ENCODE data around the gene GBA3.

GBA3 gene

DNA sequence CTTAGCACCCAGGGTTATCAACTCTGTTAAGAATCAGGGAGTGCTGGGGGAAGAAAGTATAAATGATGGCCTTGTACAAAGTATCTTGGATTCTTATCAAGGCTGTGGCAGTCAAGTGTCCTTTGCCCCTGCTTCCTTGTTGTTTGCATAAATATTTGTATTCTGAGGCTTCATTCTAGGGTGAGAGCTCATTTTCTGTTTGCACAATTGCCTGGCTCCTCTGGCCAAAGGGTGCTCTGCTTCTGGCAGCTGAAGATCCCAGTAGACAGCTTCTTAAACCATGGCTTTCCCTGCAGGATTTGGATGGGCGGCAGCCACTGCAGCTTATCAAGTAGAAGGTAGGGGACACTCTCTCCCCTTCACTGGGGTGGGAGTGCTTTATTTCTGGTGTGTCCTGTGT is at the start of gene GBA3:
Gene GBA3, plus strand, starts transcription at position 202 of the 400 bp plus-strand sequence.
- intact Hi-C loops (cut with DNase I), result no loop called here
- no peak for DNase-seq

DNA sequence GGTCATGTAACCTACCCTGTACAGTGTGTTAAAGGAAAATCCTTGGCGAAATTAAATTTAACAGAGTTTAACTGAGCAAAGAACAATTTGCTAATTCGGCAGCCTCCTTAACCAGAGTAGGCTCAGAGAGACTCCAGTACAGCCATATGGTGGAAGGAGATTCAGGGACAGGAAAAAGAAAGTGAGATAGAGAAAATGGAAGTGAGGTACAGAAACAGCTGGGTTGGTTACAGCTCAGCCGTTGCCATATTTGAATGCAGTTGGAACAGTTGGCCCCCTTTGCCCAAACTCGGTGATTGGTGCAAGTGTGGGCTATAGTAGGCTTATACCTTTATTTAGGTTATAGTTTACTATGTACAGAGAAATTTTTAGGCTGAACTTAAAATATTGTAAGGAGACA is 48.8 kb upstream of the GBA3 start:
- no peak for DNase-seq
- intact Hi-C loops (cut with DNase I), result no loop called here

DNA sequence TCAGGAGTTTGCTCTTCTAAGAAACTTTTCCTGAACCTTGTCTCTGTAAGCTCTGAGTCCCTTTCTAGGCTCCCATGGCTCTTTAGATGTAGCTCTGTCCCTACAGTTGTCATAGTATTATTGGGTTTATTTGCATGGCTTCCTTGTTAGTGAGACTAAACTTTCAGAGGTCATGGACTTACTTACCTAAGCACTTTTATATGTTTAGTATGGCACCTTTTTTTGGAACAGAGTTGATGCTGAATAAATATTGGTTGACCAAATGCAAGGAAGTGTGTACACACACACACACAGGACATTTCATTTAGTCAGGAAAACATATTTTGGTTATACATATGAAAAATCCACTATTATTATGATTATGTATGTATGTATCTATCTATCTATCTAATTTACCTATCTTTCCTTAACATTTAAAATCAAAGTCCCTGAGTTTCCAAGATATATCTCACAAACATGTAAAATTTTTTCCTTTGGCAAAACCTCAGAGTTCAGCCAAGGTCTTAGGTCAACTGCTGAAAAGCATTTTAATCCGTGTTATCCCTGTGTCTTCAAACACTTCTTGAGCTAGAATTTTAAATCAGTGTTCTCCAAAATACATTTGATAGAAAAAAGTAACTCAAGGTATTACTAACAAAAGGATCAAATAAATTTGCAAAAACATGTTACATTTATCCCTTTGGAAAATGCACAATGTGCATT is 47.1 kb upstream of the GBA3 start:
- no peak for DNase-seq
- intact Hi-C loops (cut with DNase I), result no loop called here

DNA sequence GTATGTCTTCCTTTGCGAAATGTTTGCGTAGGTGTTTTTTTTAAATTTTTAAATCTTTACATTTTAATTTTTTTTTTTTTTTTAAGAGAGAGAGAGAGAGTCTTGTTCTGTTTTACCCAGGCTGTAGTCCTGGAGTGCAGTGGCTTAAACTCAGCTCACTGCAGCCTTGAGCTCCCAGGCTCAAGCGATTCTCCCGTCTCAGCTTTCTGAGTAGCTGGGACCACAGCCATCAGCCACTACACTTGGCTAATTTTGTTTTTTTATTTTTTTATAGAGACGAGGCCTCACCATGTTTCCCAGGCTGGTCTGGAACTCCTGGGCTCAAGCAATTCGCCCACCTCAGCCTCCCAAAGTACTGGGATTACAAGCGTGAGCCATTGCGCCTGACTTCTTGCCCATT is 43.7 kb upstream of the GBA3 start:
- intact Hi-C loops (cut with DNase I), result no loop called here
- no peak for DNase-seq

DNA sequence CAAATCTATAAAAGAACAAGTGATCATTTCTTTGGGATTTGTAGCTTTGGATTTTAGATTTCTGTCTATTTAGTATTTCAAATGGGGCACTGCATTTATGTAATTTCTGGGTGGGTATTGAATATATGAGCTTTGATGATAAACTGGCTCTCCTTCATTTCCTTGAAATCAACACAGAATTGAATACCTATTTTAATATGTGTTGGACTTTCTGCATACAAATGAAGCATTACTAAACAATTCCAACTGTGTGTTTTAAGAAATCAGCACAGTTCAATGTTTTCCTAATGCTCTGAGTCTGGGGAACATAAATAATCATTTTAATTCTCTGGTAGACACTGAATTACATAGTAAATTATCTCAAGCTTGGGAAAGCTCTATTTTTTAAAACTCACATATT is 42.0 kb upstream of the GBA3 start:
- no peak for DNase-seq
- intact Hi-C loops (cut with DNase I), result no loop called here

DNA sequence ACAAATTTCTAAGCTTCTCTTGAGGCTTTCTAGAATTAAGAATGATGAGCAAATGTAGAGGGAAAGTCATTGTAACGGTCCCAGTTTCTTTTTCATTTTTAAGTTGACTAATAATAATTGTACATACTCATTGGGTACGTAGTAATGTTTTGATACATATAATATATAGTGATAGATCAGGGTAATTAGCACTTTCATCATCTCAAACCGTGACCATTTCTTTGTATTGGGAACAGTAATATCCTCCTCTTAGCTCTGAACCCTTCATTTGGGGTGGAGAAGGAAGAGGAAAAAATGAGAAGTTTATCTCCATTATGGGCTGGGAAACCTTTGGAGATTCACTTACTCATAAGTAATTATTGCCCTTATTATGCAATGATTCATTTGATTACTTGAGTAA is 39.0 kb upstream of the GBA3 start:
- intact Hi-C loops (cut with DNase I), result no loop called here
- DNase-seq, result no peak

DNA sequence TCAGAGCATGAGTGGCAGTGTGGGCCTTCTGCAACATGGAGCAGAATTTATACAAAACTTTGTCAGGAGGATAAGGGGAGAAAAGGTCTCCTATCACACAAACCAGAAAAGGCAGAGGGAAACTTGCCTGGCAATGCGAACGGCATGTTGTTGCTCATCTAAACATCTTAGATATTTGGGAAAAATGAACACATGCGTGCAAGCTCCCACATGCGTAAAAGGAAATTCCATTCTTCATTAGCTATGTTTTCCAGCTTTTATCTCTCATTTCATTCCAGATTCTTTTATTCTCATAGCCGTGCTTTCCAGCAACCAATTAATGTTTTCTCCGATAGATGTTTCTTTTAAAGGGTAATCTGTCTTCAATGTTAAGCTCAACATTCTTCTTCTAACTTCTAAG is 31.3 kb upstream of the GBA3 start:
- no peak for DNase-seq
- intact Hi-C loops (cut with DNase I), result no loop called here

DNA sequence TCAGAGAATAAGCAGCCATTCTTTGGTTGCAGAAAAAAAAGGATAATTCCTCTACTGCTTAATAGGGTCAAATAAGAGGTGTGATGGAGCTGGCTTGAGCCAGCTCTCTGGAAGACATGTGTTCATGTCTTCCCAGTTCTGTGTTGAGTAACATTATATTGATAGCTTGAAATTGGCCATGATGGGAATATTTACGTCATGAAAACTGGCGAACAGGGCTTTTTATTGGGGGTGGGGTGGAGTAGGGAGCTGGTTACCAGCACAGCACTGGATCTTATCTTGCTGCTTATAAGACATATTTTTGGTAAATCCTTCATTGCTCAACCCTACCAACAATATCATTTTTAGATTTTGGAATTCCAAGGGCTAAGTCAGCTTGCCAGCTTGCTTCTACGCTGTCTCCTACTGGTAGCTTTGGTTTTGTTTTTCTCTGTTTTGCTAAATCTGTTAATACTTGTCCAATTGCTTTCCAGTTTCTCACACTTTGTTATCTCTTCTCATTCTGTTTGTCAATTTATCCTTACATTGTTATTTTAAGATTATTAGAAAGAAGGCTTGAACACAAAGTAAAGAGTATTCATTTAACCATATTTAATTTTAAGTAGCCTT is 25.3 kb upstream of the GBA3 start:
- intact Hi-C loops (cut with DNase I), result no loop called here
- no peak for DNase-seq

DNA sequence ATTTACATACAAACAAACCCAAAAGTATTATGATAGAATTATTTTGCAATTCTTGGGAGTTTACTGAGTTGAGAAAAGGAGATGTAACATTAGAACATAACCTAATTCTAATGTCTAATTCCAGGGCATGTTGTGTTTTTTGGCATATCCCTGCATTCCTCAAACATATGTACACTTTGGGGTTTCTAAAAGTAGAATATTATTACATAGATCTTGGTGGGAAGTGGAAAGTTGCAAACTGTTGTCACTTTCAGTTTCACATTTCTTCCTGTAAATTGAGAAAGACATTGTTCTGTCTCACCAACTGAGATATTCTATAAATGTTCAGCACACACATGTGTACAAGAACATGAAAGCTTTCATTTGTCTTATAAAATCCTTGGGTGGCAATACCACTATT is 24.4 kb upstream of the GBA3 start:
- intact Hi-C loops (cut with DNase I), result no loop called here
- no peak for DNase-seq

DNA sequence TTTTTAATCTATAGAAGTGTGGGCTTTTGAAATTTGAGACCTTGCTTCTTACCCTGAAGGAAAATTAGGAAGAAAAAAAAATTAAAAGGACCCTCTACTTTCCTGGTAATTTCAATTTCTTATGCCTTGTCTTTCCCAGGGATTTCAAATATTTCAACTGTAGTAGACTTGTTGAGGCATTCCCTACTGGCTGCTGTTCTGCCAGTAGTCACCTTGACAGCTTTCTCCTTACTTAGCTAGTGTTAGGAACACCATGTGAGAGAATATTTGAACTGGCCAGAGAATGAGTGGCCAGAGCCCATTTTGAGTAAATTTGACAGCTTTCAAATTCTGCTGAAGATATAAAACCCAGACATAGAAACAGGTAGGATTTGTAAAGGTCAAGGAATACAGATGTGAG is 24.0 kb upstream of the GBA3 start:
- intact Hi-C loops (cut with DNase I), result no loop called here
- DNase-seq, result no peak

DNA sequence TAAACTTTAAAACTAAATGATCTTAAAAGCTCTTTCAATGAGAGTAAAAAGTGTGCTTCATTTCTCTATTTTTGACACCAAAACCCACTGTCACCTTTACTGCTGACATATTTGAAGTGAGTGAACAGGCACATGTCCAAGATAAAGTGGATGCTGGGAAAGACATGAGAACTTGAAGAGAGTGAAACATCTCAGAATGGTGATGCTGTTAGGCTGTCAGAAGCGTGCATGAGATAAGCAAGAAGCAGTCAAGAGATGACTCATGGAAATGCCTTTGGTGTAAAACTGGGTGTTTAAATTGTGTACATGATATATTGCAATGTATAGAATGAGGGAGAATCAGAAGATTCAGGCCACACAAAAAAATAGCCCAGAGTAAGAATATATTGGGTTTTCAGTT is 21.8 kb upstream of the GBA3 start:
- DNase-seq, result no peak
- intact Hi-C loops (cut with DNase I), result no loop called here

DNA sequence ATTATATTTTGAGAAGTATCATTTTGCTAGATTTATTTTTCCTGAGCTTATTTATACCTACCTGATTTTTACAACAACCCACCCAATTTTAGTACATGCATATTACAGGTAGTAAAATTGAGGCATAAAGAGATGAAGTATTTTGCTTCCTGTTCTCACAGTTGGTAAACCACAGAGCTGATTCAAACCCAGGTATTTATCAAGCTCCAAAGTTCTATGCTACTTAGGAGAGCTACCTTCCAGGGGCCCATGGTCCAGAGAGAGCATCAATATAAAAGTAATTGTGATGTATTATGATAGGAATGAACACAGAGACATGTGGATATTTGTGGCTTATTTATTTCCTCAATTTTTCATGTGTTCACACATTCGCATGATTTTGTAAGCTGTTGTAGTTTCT is 20.2 kb upstream of the GBA3 start:
- intact Hi-C loops (cut with DNase I), result no loop called here
- no peak for DNase-seq

DNA sequence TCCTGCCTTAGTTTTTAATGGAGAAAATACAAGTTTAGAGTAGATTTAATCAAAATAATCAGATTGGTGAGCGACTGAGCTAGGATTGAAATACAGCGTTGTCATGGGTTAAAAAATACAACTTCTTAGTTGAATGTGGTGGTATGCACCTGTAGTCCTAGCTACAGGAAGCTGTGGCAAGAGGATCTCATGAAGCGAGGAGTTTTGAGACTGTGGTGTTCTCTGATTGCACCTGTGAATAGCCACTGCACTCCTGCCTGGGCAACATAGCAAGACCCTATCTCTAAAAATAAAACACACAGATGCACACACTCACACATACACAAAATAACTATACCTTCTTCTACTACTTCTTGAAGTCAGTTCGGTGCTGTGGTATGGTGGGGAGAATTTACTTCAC is 19.8 kb upstream of the GBA3 start:
- intact Hi-C loops (cut with DNase I), result no loop called here
- no peak for DNase-seq

DNA sequence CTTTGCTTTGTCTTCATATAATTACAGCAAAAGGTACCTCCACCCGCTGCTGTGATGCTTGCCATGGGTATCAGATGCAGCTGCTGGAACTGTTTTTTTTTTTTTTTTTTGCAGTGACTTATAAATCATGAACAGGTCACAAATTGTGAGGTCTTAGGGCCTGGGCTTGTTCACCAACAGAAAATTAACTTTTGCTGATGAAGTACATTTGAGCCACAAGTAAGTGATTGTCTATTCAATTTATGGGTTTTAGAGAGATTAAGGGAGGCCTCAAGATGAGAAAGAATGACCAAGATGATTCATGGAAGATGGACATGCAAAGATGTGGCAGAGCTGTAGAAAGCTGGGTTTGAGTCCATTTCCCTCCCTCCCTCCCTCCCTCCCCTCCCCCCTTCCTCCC is 18.0 kb upstream of the GBA3 start:
- no peak for DNase-seq
- intact Hi-C loops (cut with DNase I), result no loop called here

DNA sequence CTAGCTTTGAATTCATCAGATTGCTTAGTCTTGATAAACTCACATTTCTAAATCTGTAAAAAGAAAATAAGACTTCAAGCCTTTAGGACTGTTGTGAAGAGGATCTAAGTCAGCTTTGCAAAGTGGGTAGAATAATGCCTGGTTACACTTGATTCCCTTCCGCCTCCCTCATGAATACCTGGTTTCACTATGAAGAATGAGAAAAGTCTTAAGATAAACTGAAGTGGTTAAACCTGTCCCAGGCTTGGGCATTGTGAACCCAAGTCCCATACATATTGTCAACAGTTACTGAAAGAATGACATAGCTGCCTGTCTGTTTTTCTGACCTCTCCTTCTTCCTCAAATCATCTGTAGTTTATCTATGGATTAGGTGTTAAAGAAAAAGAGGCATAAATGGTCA is 16.7 kb upstream of the GBA3 start:
- intact Hi-C loops (cut with DNase I), result no loop called here
- no peak for DNase-seq

DNA sequence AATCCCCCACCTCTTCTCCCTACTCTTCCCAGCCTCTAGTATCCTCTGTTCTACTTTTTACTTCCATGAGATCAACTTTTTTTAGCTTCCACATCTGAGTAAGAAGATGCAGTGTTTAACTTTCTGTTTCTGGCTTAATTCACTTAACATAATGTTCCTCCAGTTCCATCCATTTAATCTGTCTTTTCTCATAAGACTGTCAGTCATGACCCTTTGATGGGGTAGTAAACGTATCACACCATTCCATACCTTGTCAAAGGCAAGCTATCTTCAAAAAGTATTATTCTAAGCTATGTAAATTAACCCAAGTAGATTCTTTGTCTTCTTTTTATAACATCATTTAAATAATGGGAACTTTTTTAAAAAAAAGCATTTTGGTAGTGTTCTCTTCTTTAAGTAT is 15.0 kb upstream of the GBA3 start:
- intact Hi-C loops (cut with DNase I), result no loop called here
- DNase-seq, result no peak

DNA sequence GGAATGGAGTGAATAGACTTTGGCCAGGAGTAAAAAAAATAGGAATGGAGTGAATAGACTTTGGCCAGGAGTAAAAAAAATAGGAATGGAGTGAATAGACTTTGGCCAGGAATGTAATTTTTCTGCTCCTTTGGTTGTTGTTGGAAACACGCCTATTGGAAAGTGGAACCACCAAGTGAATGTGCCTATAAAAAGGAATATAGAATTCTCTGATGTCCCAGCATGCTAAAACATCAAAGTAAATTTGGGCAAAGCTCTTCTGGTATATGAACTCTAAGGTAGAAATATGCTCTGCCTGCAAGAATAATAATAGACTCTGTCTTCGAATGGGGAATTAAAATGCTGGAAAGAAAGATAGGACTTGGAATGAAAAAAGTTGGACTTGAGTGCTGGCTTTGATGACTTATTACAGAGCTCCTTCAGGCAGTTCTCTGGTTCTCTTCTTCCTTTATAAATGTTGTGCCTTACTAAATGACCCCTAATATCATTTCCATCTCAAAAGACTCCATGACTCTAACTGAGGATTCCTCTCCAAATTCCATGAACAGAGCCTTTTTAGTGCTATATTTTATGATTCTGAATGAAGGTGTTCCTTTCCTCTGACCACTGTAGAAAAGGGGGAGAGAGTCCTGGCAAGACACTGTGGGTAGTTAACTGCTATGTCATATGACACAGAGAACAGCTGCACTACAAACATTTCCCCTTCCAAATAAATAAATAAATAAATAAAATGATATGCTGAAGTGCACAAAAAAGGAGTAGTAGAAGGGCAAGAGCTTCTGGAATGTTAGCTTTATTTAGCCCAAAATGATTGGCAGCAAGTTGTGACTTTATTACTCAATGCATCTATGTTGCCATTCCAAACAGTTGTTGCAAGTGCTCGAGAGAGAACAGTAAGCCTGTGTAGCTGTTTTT is 13.5 kb upstream of the GBA3 start:
- intact Hi-C loops (cut with DNase I), result no loop called here
- no peak for DNase-seq

DNA sequence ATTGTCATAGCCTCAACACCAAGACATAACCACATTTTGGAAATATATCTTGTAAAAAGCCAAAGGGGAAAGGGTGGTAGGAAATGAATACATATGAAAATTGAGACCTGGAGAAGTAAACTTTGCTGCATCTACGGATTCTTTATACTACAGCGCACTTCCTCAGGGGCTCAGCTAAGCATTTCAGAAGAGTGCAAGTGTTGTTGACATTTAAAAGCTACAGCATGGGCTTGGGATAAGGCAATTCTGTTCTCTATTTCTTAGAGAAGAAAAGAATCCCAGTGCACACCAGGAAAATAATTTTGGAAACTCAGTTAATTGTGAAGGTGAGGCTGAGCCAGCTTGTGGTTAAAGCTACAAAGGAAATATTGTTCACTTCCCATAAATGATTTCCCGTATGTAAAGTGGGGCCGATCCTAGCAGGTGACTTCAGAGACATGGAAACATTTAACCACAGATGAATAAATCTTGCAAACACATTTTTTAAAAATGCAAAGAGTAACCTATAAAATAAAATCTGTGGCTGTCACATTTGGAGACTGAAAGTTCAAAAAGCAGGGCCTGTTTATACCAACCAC is 12.6 kb upstream of the GBA3 start:
- intact Hi-C loops (cut with DNase I), result no loop called here
- no peak for DNase-seq

DNA sequence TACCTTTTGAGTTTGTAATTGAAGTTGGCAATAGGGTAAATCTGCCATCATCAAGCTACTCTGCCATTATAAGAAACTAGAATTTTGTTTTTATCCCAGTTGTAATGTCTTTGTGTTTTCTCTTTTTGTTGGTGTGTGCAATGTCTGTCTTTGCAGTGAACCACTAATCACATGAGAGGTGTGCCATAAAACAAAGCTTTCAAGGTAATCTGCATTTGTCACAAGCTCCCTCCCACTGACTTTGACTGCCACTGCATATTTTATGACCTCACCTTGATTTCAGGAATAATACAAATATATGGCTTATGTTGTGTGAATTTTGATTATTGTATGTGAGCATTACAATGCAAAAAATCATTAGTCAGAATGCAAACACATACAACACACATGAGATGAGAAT is 9.0 kb upstream of the GBA3 start:
- no peak for DNase-seq
- intact Hi-C loops (cut with DNase I), result no loop called here

DNA sequence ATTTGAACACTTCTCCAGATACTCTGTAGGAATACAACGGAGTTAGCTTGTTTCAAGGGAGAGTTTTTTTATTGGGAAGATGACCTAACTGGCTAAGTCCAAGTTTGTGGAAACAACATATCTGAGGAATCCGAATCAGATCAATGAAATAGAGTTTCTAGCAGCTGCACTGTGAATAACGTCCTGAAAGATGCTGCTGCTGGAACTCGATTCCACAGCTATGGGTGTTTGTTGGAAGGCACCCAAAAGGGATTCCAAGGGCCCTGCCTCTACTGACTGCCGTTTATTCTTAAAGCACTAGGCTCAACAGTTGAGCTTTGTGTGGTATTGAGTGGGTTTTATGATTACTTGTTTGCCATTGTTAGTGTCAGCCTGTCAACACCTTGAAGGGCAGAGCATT is 6.6 kb upstream of the GBA3 start:
- intact Hi-C loops (cut with DNase I), result loop anchor here (5.0 kb wide), 1 partner anchor 289 kb away; no protein-coding TSS in a partner anchor
- DNase-seq, result no peak
